Stimulated activated CD4-positive, alpha-beta T cell treated with anti-CD3 and anti-CD28 coated beads, Interleukin-4, amount 100 ng/mL, for 48 hours (primary cell): ENCODE data around the gene CTNNBIP1.

Source experiments
- DNase-seq, 2 donors: peaks; one replicate each; pipeline ENCODE4 v3.0.0-alpha.2; 2020; ENCODE audit warnings: low read depth in 2 of 2

CTNNBIP1 gene

DNA sequence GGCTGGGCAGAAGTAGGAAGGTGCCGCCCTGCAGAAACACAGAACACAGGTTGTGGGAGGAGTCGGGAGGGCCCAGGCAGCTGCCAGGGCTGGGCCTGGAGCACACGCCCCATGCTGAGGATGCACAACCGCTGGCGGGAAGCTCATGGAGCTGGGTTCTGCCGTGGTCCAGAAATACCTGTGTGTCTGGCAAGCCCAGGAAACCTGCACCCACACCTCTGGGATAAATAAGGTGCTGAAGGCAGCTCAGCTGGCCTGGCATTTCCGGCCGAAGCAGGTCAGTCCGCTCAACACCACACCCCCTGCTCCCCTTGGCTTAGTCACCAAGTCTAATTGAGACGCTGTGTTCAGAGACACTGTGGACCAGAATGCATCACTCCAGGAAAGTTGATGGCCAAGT lies 32.1 kb downstream of the CTNNBIP1 start:
- DNase-seq = no peak

DNA sequence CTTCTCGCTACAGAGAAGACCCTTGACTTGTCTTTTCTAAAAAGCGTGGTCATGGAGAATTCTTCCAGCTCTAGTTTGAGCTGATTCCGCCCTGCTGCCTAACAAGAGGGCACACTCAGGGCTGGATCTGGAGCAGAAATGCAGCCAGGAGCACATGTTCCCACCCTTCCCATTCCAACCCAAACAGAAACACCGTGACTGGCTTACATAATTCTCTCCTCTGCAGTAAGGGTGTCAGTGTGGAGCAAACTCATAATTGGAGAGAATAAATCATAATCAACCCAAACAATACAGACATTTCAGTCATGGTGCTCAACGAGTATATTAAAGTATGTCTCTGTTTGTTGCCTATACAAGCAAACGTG lies 34.5 kb downstream of the CTNNBIP1 start:
- DNase-seq = no peak

DNA sequence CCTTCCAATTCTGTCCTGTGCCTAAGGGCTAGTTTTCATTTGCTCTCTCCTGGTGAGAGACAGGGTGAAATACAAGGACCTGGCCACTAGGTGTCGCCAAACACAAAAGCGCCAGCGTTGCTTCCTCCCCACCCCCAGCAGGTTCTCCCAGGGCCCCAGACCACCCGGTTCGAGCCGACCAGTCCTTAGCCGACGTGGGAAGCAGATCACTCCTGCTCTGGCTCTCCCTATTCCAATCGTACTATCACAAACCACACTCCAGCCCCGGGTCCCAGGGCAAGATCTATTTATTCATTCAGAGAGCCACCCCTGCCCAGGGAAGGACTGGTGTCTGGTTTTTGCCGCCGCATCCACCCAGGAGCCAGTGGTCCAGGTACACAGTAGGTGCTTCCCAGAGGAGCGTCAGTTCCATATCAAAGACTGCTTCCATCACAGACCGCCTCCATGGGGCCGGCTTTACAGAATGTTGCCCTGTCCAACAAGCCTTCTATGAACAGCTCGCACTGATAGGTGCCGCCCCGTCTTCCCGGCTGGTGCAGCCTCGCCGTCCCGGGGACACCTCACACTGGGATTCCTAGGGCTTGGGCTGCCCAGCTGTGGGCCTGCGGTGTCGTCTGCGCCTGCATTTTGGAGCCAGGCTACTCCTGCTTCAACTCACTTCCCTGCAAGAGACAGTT lies 35.0 kb downstream of the CTNNBIP1 start:
- peak; percentile 58 to 64 for DNase-seq

DNA sequence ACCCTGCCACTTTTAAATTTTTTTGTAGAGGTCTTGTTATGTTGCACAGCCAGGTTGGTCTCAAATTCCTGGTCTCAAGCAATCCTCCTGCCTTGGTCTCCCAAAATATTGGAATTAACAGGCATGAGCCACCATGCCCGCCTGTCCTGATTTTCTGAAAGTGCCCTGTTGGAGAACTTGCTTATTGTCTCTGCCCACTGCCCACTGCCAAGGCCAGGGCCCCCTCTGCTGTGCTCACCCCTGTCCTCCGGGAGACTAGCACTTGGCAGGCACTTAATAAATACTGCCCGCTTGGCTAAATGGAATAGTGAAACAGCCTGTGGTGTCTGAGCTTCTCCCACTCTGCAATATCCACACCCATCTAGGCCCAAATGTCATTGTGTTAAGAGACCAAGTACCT lies 35.7 kb downstream of the CTNNBIP1 start:
- DNase-seq = no peak

DNA sequence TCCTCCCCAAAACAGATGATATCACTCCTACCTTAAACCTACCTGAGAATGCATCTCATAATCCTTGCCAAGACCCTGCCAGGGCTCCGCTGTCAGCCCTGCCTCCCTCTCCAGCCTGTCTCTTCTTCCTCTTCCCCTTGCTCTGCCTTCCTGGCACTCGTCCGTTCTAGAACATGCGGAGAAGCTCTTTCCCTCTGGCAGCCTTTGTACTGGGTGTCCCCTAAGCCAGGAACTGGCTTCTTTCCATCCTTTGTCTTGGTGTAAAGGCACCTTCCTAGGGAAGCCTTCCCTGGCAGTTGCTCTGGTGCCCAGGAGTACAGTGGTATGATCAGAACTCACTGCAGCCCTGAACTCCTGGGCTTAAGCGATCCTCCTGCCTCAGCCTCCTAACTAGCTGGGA lies 36.1 kb downstream of the CTNNBIP1 start:
- no peak for DNase-seq

DNA sequence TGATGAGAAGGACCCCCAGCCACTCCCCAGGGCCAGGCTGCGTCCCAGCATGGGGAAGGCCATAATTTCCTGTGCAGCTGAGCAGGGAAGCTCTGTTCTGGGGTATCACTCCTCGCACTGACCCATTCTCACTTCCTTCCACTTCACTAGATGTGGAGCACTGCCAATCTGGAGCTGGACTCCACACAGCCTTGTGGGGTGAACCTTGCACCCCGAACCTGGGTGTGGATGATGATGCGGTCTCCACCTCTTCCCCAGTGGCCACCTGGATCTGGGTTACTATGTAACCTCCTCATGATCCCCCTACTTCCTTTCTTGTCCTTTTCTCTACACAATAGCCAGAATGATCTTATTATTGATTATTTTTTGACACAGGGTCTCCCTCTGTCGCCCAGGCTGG lies 36.7 kb downstream of the CTNNBIP1 start:
- no peak for DNase-seq

DNA sequence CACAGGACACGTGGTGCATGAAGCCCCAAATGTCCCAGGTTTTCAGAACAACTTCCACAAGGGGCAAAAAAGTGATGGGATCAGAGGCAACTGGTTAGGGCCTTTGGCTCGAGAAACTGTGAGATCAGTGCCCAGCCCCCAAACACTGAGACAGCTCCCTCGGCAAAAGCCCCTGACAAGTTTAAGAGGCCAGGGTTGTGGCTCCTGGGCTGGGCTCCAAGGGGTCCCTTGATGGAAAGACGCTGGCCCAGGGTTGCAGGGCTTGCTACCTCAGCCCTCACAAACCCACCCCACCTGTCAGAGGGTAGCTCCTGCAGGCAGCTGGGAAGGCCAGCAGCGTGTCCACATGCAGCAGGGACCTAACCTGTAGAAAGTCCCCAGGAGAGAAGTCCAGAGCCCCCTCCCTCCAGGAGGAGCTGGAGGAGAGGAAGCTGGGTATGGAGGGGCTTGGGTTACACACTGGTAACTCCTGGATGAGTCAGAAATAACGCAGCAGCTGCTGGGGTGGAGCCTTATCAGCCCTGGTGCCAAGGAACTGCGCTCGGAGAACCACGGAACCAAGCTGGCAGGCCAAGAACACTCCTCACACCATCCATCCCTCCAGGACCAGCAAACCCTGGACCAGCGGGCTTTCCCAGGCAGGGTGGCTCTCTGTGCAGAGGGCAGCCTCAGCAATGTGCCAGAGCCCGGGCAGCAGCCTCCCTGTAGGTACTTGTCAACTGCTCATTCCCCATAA lies 37.5 kb downstream of the CTNNBIP1 start:
- no peak for DNase-seq

DNA sequence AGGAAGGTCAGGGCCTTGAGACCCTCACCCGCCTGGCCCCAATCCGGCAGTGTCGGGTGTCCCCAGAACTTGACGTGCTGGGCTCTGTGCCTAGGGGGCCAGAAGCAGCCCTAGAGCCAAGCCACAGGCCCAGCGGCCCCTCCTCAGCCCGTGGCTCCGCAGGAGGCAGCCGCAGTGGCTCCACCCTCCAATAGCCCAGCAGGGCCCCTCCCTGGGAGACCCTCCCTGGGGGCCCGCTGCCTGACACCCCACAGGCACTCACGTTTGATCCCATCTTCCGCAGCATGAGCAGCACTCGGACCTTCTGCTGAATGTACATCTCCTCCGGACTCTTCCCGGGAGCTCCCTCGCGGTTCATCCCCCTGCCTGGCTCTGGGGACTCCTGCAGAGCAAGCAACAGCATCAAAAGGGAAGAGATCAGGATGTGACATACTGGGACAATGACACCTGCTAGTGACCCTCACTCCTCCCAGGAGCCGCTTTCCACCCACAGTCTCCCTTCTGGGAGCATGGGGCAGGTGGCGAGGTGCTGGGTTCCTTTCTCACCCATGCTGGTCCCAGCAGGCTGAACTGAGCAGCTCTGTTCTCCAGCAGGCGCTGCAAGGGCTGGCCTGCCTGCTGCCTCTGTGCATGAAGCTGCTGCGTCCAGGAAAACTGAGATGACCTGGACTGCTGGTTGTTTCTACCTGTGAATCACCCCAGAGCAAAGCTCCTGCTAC lies 38.2 kb downstream of the CTNNBIP1 start:
- no peak for DNase-seq

DNA sequence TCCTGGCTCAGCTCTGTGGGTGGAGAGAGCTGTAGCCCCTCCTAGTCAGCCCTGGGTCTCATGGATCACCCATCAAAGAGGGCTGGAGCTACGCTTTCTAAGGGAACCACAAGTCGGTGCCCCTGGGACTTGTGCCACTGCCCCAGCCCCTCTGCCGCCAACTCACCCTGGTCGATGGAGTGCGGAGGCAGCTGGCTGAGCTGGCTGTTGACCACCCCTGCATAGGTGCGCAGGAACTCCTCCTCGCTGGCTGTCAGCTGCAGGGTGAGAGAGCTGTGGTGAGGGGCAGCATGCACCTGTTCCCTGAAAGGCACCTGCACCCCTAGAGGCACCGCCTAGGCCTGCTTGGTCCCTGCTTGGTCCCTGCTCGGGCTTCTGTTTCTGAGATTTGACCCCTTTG lies 39.0 kb downstream of the CTNNBIP1 start:
- DNase-seq = no peak

DNA sequence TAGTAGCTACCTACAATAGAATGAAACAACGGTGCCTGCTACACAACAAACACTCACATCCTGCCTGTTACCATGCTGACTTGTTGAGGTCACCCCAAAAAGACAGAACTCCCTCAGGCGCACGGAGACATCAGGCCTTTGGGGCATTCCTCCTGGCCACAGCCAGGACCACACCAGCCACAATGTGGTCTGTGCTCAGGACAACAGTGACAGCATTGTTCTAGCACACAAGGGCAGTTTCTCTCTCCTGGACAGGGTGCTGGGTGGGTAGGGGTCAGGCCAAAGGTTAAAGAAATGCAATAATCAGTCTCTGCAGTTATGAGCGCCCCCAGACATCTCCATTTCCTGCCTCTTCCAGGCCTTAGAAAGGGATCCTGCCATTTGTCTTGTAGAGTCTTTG lies 39.5 kb downstream of the CTNNBIP1 start:
- no peak for DNase-seq

DNA sequence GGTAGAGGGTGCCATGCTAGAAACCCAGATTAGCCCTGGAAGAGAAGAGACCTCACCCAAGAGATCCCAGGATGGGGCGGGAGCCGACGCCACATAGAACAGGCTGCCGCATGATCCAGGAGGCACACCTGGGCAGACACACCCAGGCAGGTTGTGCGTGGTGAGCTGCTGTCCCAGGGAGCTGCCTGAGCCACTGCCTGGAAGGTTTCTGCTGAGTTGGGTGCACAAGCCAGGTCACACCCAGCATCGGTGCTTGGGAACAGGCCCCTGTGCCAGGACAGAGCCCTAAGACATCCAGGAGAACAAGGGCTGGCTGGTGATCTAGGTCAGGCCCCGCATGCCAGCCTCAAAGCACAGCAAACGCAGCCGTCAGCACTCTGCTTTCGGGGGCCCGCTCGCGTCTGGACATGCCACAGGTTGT lies 40.2 kb downstream of the CTNNBIP1 start:
- DNase-seq = no peak

DNA sequence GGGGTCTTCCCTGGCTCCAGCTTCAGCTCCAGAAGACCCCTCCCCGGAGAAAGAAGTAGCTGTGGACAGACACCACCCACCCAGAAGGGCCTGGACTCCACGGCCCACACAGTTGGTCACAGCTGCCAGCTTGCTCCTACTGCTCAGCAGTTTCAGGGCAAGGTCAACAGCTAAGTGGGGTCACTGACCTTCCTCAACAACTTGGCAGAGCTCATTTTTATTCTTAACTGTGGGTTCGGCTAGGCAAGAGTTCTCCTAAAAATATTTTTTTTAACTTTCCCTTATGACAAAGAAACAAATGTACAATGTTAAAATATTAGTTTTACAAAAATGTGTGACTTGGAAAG lies 41.9 kb downstream of the CTNNBIP1 start:
- no peak for DNase-seq

DNA sequence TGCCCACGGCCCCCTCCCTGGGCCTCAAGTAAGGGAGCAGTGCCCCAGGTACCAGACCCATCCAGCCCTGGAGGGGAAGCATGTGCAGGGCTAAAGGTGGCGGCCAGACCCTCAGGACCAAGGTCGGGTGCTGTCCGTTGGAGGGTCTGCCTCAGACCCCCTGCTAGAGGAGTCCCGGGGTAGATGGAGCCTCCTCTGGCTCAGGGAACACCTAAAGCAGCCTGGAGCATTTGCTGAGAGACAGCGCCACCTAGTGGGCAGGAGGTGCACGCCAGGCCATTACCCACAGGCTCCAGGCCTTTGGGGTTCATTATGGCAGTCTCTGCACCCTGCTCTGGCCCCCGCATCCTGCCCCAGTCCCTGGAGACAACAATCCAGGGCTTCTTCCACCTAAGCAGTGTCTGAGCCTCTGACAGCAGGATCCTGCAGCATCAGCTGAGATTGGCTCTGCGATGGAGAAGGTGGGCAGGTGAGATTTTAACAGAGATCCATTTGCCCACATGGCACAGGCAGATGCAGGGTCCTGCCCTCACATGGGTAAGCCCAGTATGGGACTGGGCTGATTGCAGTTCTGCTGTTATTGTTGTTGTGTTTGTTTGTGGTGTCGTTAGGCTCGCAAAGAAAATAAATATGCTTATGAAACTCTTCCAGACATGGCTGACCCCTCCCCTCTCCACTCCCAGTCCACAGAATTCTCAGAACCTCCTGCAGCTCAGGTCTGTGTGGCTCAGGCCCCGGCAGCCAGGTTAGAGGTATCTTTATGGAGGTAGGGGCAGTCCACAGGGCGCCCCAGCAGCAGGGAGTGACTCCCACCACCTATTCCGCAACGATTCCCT lies 42.4 kb downstream of the CTNNBIP1 start:
- peak; percentile 81 to 91 for DNase-seq

DNA sequence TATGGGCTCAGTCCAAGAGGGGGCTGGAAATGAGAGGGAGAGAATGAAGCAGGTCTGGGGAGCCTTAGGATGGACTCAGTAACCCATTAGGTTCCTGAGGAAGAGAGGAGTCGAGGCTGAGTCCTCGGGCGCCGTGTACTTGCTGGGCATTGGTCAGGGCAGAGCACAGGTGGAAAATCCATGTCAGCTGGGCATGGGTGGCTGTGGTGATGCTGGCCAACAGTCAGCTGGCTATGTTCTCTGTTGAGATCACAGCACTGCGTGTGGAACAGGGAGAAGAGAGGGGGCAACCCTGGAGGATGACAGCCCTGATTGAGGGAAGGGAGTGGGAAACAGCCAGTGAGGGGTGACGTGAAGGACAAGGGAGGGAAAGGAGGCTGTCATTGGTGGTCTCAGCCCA lies 43.2 kb downstream of the CTNNBIP1 start:
- no peak for DNase-seq

DNA sequence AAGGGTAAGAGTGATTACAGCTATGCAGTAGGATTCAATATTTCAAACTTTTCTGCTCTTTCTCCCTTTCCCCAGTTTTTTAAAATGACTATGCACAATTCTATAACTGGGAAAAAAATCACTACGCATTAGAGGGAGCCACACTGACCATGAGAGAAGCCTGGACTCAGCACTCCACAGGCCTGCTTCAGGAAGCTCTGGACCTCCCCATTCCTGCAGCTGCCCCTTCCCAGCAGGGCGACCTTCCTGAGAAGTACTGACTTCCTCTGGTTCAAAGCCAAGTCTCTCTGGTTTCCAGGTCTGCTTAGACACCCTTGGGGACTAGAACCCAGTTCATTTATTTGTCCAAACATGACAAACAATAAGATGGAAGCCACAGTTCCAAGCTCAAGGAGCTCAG lies 44.3 kb downstream of the CTNNBIP1 start:
- DNase-seq = no peak

DNA sequence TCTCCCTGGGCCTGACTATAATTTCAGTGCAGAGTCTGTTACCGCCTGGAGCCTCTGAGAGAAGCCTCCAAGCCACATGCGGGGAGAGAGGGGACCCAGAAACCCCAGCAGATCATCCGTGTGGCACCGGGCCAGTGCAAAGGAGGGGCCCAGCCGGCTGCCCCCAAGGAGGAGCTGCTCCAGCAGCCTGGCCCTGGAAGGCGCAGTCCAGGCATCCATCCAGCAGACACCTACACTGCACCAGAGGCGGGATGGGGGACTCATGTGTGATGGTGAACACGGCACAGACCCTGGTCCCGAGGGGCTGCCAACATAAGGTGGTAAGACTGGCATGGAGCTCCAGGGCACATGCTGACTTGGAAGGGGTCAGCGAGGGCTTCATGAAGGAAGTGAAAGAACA lies 46.7 kb downstream of the CTNNBIP1 start:
- no peak for DNase-seq

DNA sequence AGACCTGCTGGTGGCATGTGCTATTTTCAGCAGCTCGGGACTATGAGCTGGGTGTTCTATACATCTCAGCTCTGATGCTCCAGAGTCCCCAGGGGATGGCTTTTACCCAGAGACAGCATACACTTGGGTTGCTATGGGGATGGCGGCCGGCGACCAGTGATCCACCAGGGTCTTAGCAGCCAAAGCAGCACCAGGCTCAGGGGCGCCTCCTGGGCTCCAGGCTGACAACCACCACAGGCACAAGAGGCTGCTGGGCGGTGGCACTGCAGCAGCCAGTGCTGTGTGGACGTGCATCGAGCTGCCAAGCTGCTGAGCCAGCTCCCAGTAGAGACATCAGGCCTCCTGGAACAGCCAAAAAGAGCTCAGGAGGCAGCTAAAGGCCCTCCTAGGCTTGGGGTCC lies 48.7 kb downstream of the CTNNBIP1 start:
- DNase-seq = no peak

DNA sequence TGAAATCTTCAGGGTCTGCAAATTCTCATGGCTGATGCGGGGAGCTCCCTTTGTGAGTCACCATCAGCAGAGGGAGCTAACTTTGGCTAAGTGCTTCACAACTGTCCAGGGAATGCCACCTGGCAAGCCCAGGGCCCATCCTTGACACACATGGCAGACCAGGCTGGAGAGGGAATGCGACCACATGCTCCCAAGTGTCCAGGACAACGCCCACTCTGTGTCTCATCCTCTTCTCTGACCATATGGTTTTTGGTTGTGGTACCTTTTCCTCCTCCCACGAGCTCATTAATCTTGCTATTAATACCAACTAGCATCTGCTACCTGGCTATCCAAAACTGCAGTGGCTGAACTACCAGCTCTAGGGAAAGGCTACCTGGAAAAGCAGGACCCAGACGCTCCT lies 49.2 kb downstream of the CTNNBIP1 start:
- DNase-seq = no peak

DNA sequence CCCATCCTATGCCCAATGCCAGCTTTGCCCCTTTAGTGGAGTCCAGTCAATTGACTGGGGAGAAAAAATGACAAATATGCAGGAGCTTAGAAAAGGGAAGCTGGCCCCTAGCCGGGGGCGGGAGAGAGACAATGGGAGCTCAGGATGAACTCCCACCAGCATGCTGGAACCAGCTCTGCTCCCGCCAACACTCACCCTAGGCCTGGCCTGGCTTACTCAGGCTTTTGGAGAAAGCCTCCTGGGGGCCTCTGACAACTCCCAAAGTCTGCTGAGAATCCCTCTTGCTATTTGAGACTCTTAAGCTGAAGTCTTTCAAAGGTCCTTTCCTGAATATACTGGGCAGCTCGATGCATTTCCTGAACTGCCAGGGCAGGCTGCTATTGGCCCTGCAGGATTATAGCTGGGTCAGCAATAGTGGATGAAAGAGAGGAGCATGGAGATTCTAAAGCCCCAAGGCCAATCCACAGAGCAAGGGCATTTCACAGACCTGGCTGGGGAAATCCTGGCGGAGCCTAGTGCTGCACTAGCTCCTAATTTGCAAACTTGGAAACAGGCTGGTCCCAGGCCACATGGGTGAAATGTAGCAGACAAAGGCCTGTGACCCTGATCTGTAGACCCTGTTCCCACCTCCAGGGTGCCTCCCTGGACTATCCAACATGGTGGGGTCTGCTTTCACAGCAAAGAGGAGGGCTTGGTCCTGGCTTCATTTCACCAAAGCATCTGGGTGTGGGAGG lies 50.6 kb downstream of the CTNNBIP1 start:
- DNase-seq = no peak

DNA sequence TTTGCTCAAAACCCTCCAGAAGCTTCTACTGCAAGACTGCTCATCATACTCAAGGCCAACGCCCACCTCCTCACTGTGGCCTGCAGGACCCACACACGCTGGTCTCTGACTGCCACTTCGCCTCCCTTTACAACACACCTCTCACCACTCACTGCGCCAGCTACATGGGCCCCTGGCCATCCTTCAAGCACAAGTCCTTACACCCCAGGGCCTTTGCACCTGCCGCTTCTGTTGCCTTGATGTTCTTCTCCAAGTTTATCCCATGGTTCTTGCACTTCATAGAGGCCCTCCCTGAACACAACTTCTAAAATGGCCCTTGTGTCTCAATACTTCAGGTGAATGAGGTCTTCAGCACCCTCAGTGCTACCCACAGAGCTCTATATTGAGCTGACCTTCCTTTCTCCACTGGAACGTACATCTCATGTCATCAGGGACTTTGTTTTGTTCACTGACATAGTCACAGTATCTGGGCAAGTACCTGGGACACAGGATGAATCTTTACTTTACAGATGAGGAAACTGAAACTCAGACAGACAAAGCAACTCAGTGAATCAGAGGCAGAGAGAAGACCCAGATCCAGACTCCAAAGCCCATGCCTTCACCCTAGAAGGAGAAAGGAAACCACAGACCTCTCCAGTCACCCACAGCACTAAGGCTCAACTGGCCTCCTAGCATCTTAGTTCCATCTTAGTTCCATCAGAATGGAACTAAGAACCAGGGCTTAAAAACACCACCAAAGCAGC lies 51.6 kb downstream of the CTNNBIP1 start:
- no peak for DNase-seq

DNA sequence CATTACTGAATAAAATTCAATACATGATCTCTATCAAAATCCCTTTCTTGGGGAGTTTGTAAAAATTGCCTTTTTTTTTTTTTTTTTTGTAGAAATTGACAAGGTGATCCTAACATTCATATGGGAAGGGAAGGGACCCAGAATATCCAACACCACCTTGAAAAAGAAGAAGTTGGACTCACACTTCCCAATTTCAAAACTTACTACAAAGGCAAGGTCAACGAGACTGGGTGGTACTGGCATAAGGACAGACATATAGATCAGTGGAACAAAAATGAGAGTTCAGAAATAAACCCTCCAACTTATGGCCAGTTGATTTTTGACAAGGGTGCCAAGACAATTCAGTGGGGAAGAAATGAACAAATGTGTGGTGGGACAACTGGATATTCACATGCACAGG lies 54.9 kb downstream of the CTNNBIP1 start:
- DNase-seq = no peak
